ENCODE data around the gene METTL13.

- no peak for TF ChIP-seq POLR2A (IDR thresholded peaks at IDR 0.05)
- TF ChIP-seq CTCF (IDR thresholded peaks at IDR 0.05) = no peak
Measured at GRCh38 chr1:171787686-171788480, 6.4 kb downstream of the METTL13 start.
